Body of pancreas (tissue), 4 donors: Measurements from ENCODE around the gene ZBTB20. TPM values are rescaled to one million over a fixed set of nuclear protein-coding genes. Genes with fewer than 3 reads are reported as not detected.

Experiments
- ATAC-seq: fragments of 150-250 bp; one replicate; pipeline ENCODE4 v1.9.1; 2016
- DNase-seq, 4 donors: peaks; one replicate each; pipeline ENCODE4 v3.0.0-alpha.2; 2019
- H3K27ac ChIP-seq, 4 donors: fragments of 200-600 bp; sonication (generic); 1 replicate in 3 of 4; 2 replicates in 1 of 4; pipeline versions ENCODE4 v1.5.1 to v1.6.1; 2016 to 2019; ENCODE audit warnings: mild to moderate bottlenecking in 1 of 4, mixed read lengths in 1 of 4, moderate library complexity in 1 of 4
- H3K27me3 ChIP-seq, 2 donors: fragments of 200-600 bp; sonication (generic); one replicate each; pipeline ENCODE4 v1.6.0; 2016; ENCODE audit warnings: mild to moderate bottlenecking in 1 of 2
- H3K36me3 ChIP-seq, 2 donors: fragments of 200-600 bp; sonication (generic); replicated peaks in 1 of 2; 2 replicates each; pipeline ENCODE4 v1.5.1; 2016; ENCODE audit warnings: low read depth in 2 of 2; ENCODE audit not compliant: insufficient read depth in 1 of 2
- H3K4me1 ChIP-seq: fragments of 200-600 bp; sonication (generic); one replicate; pipeline ENCODE4 v1.6.0; 2016
- H3K4me3 ChIP-seq, 2 donors: fragments of 200-600 bp; sonication (generic); 1 replicate in 1 of 2; 2 replicates in 1 of 2; pipeline ENCODE4 v1.5.1; 2016 to 2019
- H3K9me3 ChIP-seq, 3 donors: fragments of 200-600 bp; sonication (generic); 1 replicate in 2 of 3; 2 replicates in 1 of 3; pipeline ENCODE4 v1.5.1; 2016
- POLR2A ChIP-seq, 3 donors: fragments of 450-650 bp; IDR thresholded peaks; one replicate each; pipeline ENCODE4 v1.6.1; 2016; ENCODE audit warnings: antibody characterized with exemption in 3 of 3, mild to moderate bottlenecking in 2 of 3
- WGBS, 2 donors: methylation state at CpG; one replicate each; pipeline ENCODE4 v1.1.5; 2017; 5-methylcytosine and 5-hydroxymethylcytosine counted together
- intact Hi-C: fragments of 100-400 bp; cut with DNase I; formaldehyde crosslinking; loops from one replicate; pipeline ENCODE4 v1.15.1; 2023
- total RNA-seq, 2 donors: library from RNA; depleted of rRNA; stranded (reverse); fragments of >200 nt; gene quantifications; one replicate each; pipeline ENCODE4 v1.1.0, GENCODE V29; 2016
- TF ChIP-seq, protein P1 (sequence below), 7 experiments: fragments of 450-650 bp in 4 of 7; fragments of 200-600 bp in 3 of 7; sonication (generic) in 3 of 7; IDR thresholded peaks; one replicate each; pipeline ENCODE4 v1.5.1; 2016 to 2019; ENCODE audit warnings: antibody characterized with exemption in 7 of 7

ZBTB20 gene
- total RNA-seq, 2 donors from 2014 or later = 48.3 to 77.1 TPM

DNA sequence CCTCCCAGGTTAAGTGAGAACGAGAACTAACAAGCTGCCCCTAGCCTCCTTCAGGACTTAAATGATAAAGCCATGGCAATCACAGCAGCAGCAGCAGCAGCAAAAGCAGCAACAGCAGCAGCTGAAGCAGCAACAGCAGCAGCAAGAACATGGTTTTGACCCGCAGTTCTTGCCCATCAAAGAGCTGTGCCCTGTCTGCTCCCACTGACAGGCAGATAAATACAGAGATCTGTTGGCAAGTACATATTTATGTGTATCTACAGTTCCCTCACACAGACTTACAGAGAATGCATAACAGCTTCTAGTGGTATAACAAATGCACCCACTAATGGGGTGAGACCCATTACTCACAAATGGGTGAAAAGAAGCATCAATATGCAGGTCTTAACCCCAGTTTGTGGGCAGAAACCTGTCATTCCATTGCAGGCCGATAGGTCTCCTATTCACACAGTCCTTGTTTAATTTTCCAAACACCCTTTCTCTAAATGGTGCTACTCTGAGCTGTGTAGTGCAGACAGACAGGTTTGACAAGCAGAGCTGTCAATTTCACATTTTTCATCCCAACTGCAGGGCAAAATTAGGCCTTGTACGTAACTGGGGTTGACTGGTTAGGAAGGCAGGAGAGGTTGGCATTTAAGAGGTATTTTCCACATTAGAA lies 537.0 kb downstream of the ZBTB20 start:
- ATAC-seq = no peak

DNA sequence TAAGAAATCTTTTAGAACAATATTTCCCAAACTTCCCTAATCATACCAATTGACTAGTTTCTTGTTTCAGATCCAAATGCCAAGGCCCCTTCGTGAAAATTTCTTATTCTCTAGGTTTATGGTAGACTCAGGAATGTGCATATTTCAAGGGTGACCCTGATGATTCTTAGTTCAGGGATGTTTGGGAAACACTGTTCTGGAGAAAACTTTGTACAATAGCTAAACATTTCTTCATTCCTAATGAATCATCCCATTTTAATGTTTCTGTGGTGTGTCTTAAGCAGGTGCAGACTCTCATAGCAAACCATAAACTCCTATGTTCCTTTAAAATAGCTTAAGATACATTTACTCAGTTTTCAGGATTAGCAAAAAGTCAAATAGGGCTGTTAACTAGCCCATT lies 538.8 kb downstream of the ZBTB20 start:
- H3K36me3 ChIP-seq = no peaks in the 10 kb centered on the region
- intact Hi-C loops = no loop called here
- no peak for DNase-seq
- no peak for ATAC-seq
- H3K4me1 ChIP-seq = peaks cover 14% of the 10 kb centered on the region
- TF ChIP-seq, protein P1, sequence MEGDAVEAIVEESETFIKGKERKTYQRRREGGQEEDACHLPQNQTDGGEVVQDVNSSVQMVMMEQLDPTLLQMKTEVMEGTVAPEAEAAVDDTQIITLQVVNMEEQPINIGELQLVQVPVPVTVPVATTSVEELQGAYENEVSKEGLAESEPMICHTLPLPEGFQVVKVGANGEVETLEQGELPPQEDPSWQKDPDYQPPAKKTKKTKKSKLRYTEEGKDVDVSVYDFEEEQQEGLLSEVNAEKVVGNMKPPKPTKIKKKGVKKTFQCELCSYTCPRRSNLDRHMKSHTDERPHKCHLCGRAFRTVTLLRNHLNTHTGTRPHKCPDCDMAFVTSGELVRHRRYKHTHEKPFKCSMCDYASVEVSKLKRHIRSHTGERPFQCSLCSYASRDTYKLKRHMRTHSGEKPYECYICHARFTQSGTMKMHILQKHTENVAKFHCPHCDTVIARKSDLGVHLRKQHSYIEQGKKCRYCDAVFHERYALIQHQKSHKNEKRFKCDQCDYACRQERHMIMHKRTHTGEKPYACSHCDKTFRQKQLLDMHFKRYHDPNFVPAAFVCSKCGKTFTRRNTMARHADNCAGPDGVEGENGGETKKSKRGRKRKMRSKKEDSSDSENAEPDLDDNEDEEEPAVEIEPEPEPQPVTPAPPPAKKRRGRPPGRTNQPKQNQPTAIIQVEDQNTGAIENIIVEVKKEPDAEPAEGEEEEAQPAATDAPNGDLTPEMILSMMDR (IDR thresholded peaks at IDR 0.05) = no peak
- no peaks in the 10 kb centered on the region for H3K27me3 ChIP-seq
- 70 to 76% methylated on average over 1 of the region's 1 CpG for WGBS, 2 donors
- H3K9me3 ChIP-seq = no peaks in the 10 kb centered on the region
- no peak overlapping the region for H3K27ac ChIP-seq
- no peak overlapping the region for H3K4me3 ChIP-seq

More for the DNA sequence above, 537.0 kb downstream of the ZBTB20 start:
- TF ChIP-seq, protein P1 (IDR thresholded peaks at IDR 0.05) = no peak
- TF ChIP-seq POLR2A (IDR thresholded peaks at IDR 0.05) = no peak
- H3K36me3 ChIP-seq = no peaks in the 10 kb centered on the region
- H3K9me3 ChIP-seq = no peaks in the 10 kb centered on the region
- DNase-seq = no peak
- H3K4me3 ChIP-seq = no peak overlapping the region
- H3K27me3 ChIP-seq = no peaks in the 10 kb centered on the region
- intact Hi-C loops = no loop called here
- 53 to 56% methylated on average over 3 to 4 of the region's 4 CpGs for WGBS, 2 donors
- no peak overlapping the region for H3K27ac ChIP-seq
- peaks cover 14% of the 10 kb centered on the region for H3K4me1 ChIP-seq

DNA sequence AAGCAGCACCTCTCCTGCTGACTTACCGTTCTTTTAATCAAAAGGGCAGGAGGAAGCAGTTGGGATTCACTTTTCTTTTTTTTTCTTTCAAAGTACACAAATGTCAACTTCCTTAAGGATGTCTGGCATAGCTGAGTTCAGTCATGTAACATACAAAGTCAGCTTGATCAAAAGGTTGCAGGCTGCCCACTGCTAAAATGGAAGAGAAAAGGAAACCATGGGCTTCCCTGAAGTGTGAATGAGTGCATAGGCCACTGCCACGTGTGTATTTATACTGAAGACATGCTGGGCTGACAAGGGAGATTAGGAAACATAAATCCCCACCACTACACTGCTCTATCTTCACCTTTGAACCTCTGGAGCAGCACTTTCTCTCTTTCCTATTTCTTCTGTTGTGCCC lies 540.8 kb downstream of the ZBTB20 start:
- intact Hi-C loops = no loop called here
- Histone ChIP-seq H3K9me3 (no peaks in the 10 kb centered on the region), H3K4me1 (peaks cover 14% of the 10 kb centered on the region), H3K27ac (no peak overlapping the region), H3K27me3 (no peaks in the 10 kb centered on the region), H3K4me3 (no peak overlapping the region), H3K36me3 (no peaks in the 10 kb centered on the region)
- TF ChIP-seq POLR2A (IDR thresholded peaks at IDR 0.05) = no peak
- TF ChIP-seq, protein P1 (IDR thresholded peaks at IDR 0.05) = no peak
- WGBS, 2 donors = 32 to 42% methylated on average over 2 of the region's 2 CpGs
- ATAC-seq = no peak
- no peak for DNase-seq

DNA sequence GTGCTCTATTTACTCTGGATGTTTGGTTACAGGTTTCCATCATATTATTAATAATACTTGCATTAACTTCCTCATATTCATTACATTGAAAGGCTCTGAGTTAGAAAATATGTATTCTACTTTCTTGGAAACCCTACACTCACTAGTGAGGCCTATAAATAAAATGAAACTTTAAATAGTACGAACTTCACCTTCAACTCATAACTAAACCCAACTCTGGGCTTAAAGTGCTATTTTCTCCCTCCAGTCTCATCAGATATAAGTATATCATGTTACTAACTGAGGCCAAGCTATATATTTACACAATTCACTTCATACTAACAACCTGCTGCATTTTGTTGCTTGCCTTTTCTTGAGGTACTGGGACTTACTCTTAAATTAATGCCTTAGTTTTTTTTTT lies 546.5 kb downstream of the ZBTB20 start:
- no peak overlapping the region for H3K4me3 ChIP-seq
- 81 to 89% methylated on average over 1 of the region's 1 CpG for WGBS, 2 donors
- no peak for ATAC-seq
- H3K36me3 ChIP-seq = no peaks in the 10 kb centered on the region
- H3K4me1 ChIP-seq = no peaks in the 10 kb centered on the region
- TF ChIP-seq POLR2A (IDR thresholded peaks at IDR 0.05) = no peak
- TF ChIP-seq, protein P1 (IDR thresholded peaks at IDR 0.05) = no peak
- no peak for DNase-seq
- intact Hi-C loops = no loop called here
- H3K27ac ChIP-seq = no peak overlapping the region
- no peaks in the 10 kb centered on the region for H3K9me3 ChIP-seq
- H3K27me3 ChIP-seq = no peaks in the 10 kb centered on the region

DNA sequence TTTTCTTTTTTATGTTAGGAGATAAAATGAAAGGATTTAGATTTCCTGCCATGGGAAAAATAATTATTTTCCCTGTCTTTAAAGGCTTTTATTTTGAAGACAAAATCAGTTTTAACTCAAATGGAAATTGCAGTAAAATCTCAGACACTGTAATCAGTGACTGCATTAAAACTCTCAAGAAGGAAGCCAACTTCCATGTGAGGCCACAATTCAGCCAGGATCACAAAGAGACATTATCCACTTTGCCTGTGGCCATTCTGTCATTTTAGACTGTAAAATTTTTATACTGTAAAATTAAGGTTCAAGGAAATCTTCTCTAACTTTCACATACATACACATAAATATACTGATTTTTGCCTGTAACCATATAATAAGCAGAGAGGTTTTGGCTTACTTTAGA lies 549.2 kb downstream of the ZBTB20 start:
- no peaks in the 10 kb centered on the region for H3K9me3 ChIP-seq
- no peak overlapping the region for H3K4me3 ChIP-seq
- H3K27me3 ChIP-seq = no peaks in the 10 kb centered on the region
- H3K36me3 ChIP-seq = no peaks in the 10 kb centered on the region
- no peaks in the 10 kb centered on the region for H3K4me1 ChIP-seq
- ATAC-seq (no peak), DNase-seq (no peak)
- intact Hi-C loops = no loop called here
- no peak for TF ChIP-seq POLR2A (IDR thresholded peaks at IDR 0.05)
- TF ChIP-seq, protein P1 (IDR thresholded peaks at IDR 0.05) = no peak
- no peak overlapping the region for H3K27ac ChIP-seq
